HG03066 (cell line): Measurements from ENCODE around the gene DNAJC22.
"Not testable (repeated sequence)": the region's sequence is repeated elsewhere in the genome, so short reads cannot be mapped to it uniquely, and the experiment has no call there.

Source experiments
- ATAC-seq: cut with Tn5 transposase; IDR thresholded peaks from one replicate; pipeline ENCODE4 v1.9.1; 2021; ENCODE audit warnings: low read depth; ENCODE audit not compliant: unreplicated experiment

DNAJC22 gene

GRCh38 chr12:49330631-49331379 lies 15.9 kb upstream of the DNAJC22 start:
- no peak for ATAC-seq

GRCh38 chr12:49331380-49332222 lies 15.1 kb upstream of the DNAJC22 start:
- ATAC-seq = no peak

GRCh38 chr12:49332441-49332861 lies 14.2 kb upstream of the DNAJC22 start:
- no peak for ATAC-seq

- no peak for ATAC-seq
Measured at GRCh38 chr12:49332891-49333371, 13.8 kb upstream of the DNAJC22 start.

DNA sequence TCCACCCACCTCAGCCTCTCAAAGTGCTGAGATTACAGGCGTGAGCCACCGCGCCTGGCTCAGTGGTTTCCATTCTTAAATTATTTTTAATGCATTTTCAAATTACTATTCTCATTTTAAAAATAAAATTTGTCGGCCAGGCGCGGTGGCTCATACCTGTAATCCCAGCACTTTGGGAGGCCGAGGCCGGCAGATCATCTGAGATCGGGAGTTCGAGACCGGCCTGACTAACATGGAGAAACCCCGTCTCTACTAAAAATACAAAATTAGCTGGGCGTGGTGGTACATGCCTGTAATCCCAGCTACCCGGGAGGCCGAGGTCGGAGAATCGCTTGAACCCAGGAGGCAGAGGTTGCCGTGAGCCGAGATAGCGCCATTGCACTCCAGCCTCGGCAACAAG lies 12.9 kb upstream of the DNAJC22 start:
- ATAC-seq = not testable (repeated sequence)

DNA sequence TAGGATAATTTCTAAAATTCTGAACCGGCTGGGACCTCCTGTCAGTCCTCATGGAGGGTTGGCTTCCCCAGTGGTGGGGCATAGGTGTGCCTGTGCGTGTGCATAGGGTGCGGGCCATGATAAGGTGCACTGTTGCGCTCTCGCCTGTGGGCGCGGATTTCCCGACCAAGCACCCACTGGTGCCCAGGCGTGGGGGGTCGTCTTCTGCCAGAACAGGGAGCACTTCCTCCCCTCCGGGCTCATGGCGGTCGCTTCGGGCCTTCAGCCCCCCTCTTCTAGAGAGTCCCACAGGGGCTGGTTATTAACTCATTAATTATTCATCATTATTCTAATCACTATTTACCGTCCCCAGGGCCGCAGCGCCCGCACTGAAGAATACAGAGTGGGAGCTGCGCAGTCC lies 12.5 kb upstream of the DNAJC22 start:
- ATAC-seq = no peak

DNA sequence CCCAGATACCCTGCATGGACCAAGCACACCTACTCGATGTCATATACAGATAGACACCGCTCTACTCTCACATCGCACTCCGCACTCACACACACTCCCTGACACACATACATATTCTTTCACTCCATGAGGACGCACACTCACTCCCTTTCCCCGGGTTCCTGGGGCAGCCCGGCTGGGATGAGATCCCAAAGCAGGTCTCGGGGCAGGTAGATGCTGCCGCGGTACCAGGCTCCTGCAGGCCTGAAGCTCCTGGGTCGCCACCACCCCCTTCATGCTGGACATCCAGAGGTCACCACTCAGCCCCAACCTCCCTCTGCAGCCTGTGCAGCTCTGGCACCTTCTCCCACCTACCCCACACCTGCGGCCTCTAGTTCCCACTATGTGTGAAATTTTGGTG lies 12.0 kb upstream of the DNAJC22 start:
- ATAC-seq = no peak

DNA sequence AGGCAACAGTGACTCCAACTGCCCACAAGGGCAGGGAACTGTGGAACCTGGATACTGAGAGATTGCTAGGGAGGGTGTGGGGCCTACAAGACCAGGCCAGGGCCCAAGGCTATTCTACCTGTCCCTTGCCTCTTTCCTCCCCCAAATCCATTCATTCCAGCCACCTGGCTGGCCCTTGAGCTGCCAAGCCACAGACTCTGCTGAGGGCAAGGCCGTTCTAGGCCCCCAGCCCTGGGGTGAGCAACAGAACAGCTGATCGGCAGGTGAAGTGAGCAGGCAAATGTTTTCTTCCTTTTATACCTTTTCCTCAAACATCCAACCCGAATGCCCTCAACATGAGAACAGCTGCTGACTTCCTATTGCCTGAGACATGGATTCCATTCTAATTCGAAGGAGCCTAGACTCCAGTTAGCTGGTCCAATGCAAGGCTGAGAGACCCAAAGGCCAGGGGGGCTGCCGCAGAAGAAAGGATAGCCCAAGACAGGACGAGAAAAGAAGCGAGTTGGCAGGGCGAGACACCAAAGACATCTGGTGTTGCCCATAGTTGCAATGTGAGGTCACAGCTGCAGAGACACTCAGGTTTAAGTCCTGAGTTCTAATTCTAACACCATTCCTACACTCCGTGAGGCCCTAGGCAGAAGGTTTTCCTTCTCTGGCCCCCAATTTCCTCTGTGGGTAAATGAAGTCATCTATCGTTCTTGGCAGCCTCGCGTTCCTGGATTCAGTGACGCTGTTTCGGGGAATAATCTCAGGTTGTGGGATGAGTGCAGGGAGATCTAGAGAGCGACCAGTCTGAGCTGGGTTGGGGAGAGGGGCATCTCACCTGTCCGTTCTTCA lies 11.4 kb upstream of the DNAJC22 start:
- no peak for ATAC-seq

DNA sequence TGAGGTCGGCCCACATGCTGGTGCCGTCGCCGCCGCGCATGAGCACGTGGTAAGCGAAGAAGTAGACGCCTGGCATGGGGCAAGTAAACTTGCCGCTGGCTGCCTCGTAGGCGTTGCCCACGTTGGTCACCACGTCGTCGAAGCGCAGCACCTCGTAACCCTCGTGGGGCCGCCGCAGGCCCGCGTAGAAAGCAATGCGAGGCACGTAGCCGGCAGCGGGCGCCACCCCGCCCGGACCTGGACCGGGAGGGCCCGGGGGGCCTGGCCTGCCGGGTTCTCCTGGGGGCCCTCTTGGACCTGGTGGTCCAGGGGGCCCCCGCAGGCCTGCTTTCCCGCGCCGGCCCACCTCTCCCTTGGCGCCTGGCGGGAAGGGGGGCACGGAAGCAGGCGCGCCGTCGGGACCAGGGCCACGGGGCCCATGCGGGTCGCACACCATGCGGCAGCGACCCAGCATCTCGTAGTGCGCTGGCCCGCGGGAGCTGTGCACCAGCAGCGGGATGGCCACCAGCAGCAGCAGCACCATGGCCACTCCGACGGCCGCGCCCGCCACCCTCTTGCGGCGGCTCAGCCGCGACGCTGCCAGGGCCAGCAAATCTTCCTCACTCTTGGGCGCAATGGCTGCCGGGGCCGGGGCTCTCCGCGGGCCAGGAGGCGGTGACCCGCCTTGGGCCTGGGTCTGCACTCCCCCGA lies 10.6 kb upstream of the DNAJC22 start:
- ATAC-seq = no peak

DNA sequence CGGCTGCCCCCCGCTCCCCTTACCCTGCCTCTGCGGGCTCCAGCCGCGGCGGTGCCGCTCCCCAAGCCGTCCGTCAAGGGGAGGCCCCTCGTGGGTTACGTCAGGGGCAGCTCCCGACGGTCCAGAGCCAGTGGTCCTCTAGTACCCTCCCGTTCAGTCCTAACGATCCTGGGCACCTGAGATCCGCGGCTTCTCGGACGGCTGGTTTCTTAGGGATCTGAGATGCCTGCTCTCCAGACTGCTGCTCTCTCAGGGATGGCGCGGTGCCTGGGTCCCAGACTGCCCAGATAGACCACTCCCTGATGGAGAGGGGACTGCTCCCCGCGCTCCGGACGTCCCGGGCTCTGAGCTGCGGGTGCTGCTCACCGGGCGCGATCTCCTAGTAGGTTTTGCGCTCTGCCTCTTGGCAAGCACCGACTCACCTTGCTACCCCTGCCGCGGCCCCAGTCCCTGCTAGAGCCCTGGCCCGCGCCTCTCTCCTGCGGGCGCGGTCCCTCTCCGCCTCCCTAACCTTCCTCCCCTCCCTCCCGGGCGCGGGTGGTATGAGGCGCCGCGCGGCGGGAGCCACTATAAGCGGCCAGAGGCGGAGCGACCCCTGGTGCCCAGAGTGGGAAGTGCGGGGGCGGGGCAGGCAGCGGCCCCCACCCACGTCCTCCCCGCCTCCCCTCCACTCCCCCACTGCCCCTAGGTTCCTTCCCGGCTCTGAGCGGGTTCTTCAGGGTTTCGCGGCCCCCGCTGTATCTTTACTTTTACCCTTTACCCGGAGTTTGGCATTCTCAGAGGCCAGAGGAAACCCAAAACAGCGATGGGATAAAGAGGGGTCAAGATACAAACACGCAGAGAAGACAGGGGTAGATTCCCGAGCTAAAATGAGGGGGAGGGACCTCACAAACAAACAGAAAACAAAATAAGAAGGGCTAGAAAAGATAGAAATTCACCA lies 9.8 kb upstream of the DNAJC22 start, which contains the start of gene C1QL4:
Gene C1QL4, minus strand, starts transcription at position 544 of the 940 bp plus-strand sequence. CDS start 711 bp downstream, outside the sequence.
- ATAC-seq = peak; percentile 74

DNA sequence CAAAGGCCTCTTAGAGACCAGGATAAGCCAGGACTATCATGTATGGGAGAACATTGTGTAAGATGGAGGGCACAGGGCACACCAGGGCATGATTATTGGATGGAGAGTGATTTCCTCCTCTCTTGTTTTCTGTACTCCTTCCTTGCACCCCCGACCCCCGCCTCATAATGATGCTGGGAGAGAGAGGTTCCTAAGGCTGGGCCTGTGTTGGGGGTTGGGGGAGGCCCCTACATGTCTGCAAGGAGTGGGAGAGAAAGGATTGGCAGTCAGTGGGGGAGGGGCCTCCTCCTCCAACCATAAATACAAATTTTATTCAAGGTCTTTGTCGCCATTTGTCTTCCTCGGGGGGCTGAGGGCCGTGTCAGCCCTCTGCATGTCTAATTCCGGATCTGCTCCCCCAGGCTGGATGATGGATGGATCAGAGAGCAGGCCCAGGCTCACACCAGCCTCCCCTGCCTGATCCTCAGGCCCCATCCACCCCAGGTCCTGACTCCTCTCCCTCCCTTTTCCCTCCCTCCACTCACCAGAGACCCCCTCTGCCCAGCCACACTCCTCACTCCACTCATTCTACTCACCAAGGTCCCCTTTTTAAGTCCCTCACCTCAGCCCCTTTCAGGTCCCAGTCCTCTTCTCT lies 7.7 kb upstream of the DNAJC22 start:
- ATAC-seq = no peak

GRCh38 chr12:49339464-49339861 lies 7.2 kb upstream of the DNAJC22 start:
- ATAC-seq = no peak

- no peak for ATAC-seq
Measured at GRCh38 chr12:49340095-49340870, 6.4 kb upstream of the DNAJC22 start.

- no peak for ATAC-seq
Measured at GRCh38 chr12:49340971-49341776, 5.5 kb upstream of the DNAJC22 start.

DNA sequence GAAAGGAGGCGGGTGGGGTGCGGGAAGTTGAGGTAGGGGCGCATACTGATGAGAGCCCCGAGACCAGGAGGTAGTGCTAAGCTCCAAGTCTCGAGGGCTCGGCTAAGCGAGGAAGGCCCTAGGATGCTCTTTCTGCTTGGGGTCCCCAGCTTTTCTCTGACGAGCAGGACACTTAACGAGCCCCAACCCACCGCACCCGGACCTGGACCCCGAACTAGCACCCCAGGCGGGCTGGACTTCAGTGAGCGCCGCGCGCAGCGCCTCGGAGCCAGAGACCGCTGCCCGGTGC lies 5.0 kb upstream of the DNAJC22 start:
- ATAC-seq = no peak

GRCh38 chr12:49342066-49342913 lies 4.4 kb upstream of the DNAJC22 start:
- peak; percentile 66 for ATAC-seq
